Smooth muscle cell (in vitro differentiated cells): Measurements from ENCODE around the gene NUP153. TPM values are rescaled to one million over a fixed set of nuclear protein-coding genes. Genes with fewer than 3 reads are reported as not detected.

Experiments used
- DNase-seq: peaks from one replicate; lab custom pipeline; 2025; ENCODE audit not compliant: unreplicated experiment; lab: John Stamatoyannopoulos, UW
- H2AFZ ChIP-seq: fragments of 200-600 bp; sonication (generic); 2 replicates; pipeline ENCODE4 v1.6.0; 2016; ENCODE audit warnings: antibody characterized with exemption, low read depth, mild to moderate bottlenecking
- H3F3A ChIP-seq: fragments of 200-600 bp; sonication (generic); 2 replicates; pipeline ENCODE4 v1.6.0; 2017; ENCODE audit warnings: antibody characterized with exemption, low read depth
- H3K27ac ChIP-seq: fragments of 200-600 bp; sonication (generic); 2 replicates; pipeline ENCODE4 v1.5.1; 2016; ENCODE audit warnings: low read depth, mild to moderate bottlenecking
- H3K27me3 ChIP-seq: fragments of 200-600 bp; sonication (generic); 2 replicates; pipeline ENCODE4 v1.6.1; 2016; ENCODE audit warnings: low read depth, mild to moderate bottlenecking
- H3K36me3 ChIP-seq: fragments of 200-600 bp; sonication (generic); 2 replicates; pipeline ENCODE4 v1.5.1; 2016; ENCODE audit warnings: low read depth
- H3K4me1 ChIP-seq: fragments of 200-600 bp; sonication (generic); 2 replicates; pipeline ENCODE4 v1.5.1; 2016; ENCODE audit warnings: low read depth
- H3K4me2 ChIP-seq: fragments of 200-600 bp; sonication (generic); 2 replicates; pipeline ENCODE4 v1.6.0; 2016; ENCODE audit warnings: mild to moderate bottlenecking
- H3K4me3 ChIP-seq: fragments of 200-600 bp; sonication (generic); 2 replicates; pipeline ENCODE4 v1.5.1; 2016; ENCODE audit warnings: mild to moderate bottlenecking
- H3K79me2 ChIP-seq: fragments of 200-600 bp; sonication (generic); 2 replicates; pipeline ENCODE4 v1.6.0; 2016; ENCODE audit warnings: low read depth, mild to moderate bottlenecking
- H3K9ac ChIP-seq: fragments of 200-600 bp; sonication (generic); 2 replicates; pipeline ENCODE4 v1.6.0; 2016; ENCODE audit warnings: low read depth
- H3K9me3 ChIP-seq: fragments of 200-600 bp; sonication (generic); replicated peaks from 2 replicates; pipeline ENCODE4 v1.5.1; 2016; ENCODE audit warnings: low read depth
- H4K20me1 ChIP-seq: fragments of 200-600 bp; sonication (generic); 2 replicates; pipeline ENCODE4 v1.6.0; 2016; ENCODE audit warnings: low read depth
- WGBS: methylation state at CpG from one replicate; pipeline ENCODE4 v1.1.7; 2016; ENCODE audit warnings: low lambda C conversion rate; 5-methylcytosine and 5-hydroxymethylcytosine counted together
- polyA plus RNA-seq: library from polyadenylated mRNA; unstranded; fragments of >200 nt; fragmentation: Nextera tagmentation; extraction: Ambion mirVana; gene quantifications from 2 replicates; pipeline ENCODE4 v1.2.1, GENCODE V29; 2016
- total RNA-seq: library from RNA; depleted of rRNA; stranded (reverse); fragments of >200 nt; gene quantifications from 2 replicates; pipeline ENCODE4 v1.2.3, GENCODE V29; 2014
- TF ChIP-seq, protein P1 (sequence below): fragments of 200-600 bp; sonication (generic); IDR thresholded peaks from 2 replicates; pipeline ENCODE4 v1.5.1; 2017; ENCODE audit warnings: borderline replicate concordance, mild to moderate bottlenecking, antibody characterized with exemption; ENCODE audit not compliant: insufficient read depth, poor library complexity, severe bottlenecking

Gene NUP153
- total and polyA plus RNA-seq, 2 experiments from 2014 or later, result 9.7 to 39.4 TPM

GRCh38 chr6:17683428-17683827 lies 23.3 kb downstream of the NUP153 start:
- 96% methylated on average over 2 of the region's 2 CpGs for WGBS
- TF ChIP-seq, protein P1, sequence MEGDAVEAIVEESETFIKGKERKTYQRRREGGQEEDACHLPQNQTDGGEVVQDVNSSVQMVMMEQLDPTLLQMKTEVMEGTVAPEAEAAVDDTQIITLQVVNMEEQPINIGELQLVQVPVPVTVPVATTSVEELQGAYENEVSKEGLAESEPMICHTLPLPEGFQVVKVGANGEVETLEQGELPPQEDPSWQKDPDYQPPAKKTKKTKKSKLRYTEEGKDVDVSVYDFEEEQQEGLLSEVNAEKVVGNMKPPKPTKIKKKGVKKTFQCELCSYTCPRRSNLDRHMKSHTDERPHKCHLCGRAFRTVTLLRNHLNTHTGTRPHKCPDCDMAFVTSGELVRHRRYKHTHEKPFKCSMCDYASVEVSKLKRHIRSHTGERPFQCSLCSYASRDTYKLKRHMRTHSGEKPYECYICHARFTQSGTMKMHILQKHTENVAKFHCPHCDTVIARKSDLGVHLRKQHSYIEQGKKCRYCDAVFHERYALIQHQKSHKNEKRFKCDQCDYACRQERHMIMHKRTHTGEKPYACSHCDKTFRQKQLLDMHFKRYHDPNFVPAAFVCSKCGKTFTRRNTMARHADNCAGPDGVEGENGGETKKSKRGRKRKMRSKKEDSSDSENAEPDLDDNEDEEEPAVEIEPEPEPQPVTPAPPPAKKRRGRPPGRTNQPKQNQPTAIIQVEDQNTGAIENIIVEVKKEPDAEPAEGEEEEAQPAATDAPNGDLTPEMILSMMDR, result no peak
- peaks cover 92% of the 10 kb centered on the region for H4K20me1 ChIP-seq
- no peaks in the 10 kb centered on the region for H3K27me3 ChIP-seq
- peaks cover 12% of the 10 kb centered on the region for H3K36me3 ChIP-seq
- no peak overlapping the region for H3K9ac ChIP-seq
- no peak overlapping the region for H2AFZ ChIP-seq
- DNase-seq, result no peak
- H3K4me2 ChIP-seq, result no peak overlapping the region
- no peaks in the 10 kb centered on the region for H3K9me3 ChIP-seq
- H3K79me2 ChIP-seq, result peaks cover 95% of the 10 kb centered on the region
- H3K4me1 ChIP-seq, result no peaks in the 10 kb centered on the region
- H3K27ac ChIP-seq, result no peak overlapping the region
- H3F3A ChIP-seq, result peaks cover 3% of the 10 kb centered on the region
- no peak overlapping the region for H3K4me3 ChIP-seq

- TF ChIP-seq, protein P1, result no peak
- peaks cover 90% of the 10 kb centered on the region for H4K20me1 ChIP-seq
Observed at GRCh38 chr6:17679726-17680125, 27.0 kb downstream of the NUP153 start.

DNA sequence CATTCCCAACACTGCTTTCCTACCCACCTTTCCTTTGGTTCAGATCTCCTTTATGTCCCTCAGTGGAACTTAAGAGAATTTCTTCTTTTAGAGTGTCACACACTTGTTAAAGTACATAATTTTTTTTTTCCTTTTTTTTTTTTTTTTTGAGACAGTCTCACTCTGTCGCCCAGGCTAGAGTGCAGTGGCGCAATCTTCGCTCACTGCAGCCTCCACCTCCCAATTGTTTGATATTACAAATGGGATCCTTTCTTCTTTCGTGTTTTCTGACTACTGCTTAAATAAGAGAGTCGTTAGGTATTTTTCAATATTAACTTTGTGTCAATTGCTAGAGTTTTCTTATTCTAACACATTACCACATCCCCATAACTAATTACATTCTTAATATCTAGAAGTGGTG lies 29.1 kb downstream of the NUP153 start:
- Histone ChIP-seq H3K4me3 (no peak overlapping the region), H3K27ac (no peak overlapping the region), H3F3A (no peaks in the 10 kb centered on the region), H4K20me1 (peaks cover 70% of the 10 kb centered on the region), H3K4me2 (no peak overlapping the region), H3K36me3 (peaks cover 18% of the 10 kb centered on the region), H3K79me2 (peaks cover 91% of the 10 kb centered on the region), H2AFZ (no peak overlapping the region), H3K27me3 (no peaks in the 10 kb centered on the region), H3K9me3 (no peaks in the 10 kb centered on the region), H3K9ac (no peak overlapping the region), H3K4me1 (no peaks in the 10 kb centered on the region)
- TF ChIP-seq, protein P1, result no peak
- DNase-seq, result no peak
- 88% methylated on average over 5 of the region's 5 CpGs for WGBS

More at GRCh38 chr6:17679726-17680125, 27.0 kb downstream of the NUP153 start:
- no peaks in the 10 kb centered on the region for H3K4me1 ChIP-seq
- peaks cover 99% of the 10 kb centered on the region for H3K79me2 ChIP-seq
- no peak overlapping the region for H3K4me2 ChIP-seq
- no peak overlapping the region for H3K27ac ChIP-seq
- H3K9me3 ChIP-seq, result no peaks in the 10 kb centered on the region
- DNase-seq, result no peak
- H2AFZ ChIP-seq, result no peak overlapping the region
- no peak overlapping the region for H3K4me3 ChIP-seq
- H3K27me3 ChIP-seq, result no peaks in the 10 kb centered on the region
- 68% methylated on average over 8 of the region's 8 CpGs for WGBS
- H3K36me3 ChIP-seq, result peaks cover 5% of the 10 kb centered on the region
- H3F3A ChIP-seq, result no peaks in the 10 kb centered on the region
- no peak overlapping the region for H3K9ac ChIP-seq

- H3K27ac ChIP-seq, result no peak overlapping the region
- H2AFZ ChIP-seq, result no peak overlapping the region
- 98% methylated on average over 4 of the region's 4 CpGs for WGBS
- no peaks in the 10 kb centered on the region for H3K4me1 ChIP-seq
- TF ChIP-seq, protein P1, result no peak
- no peak overlapping the region for H3K4me2 ChIP-seq
- H3K27me3 ChIP-seq, result no peaks in the 10 kb centered on the region
- H3K9me3 ChIP-seq, result no peaks in the 10 kb centered on the region
- peaks cover 29% of the 10 kb centered on the region for H3K36me3 ChIP-seq
- peaks cover 75% of the 10 kb centered on the region for H3K79me2 ChIP-seq
- peaks cover 61% of the 10 kb centered on the region for H4K20me1 ChIP-seq
- H3F3A ChIP-seq, result no peaks in the 10 kb centered on the region
- H3K9ac ChIP-seq, result no peak overlapping the region
- DNase-seq, result no peak
- no peak overlapping the region for H3K4me3 ChIP-seq
Observed at GRCh38 chr6:17673543-17674254, 33.0 kb downstream of the NUP153 start.
